ENCODE results near the gene STAT3.

The STAT3 gene

DNA sequence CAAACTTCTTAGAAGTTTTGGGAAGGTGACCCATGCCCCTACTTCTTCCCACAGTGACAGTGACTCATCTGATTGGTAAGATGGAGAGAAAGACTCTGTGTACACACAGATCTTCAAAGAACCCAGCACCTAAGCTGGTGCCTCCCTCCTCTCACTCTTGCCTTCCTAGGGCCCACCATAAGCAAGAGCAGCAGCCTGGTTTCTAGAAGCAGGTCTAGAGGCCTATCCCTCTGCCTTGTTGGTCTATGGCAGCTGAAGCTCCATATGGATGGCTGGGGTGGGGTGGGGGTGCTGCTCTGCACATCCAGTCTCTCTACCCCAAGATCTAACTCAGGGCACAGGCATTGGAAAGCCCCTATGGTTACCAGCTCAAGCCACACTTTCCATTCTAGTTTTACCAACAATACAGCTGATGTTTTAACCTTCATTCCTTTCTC, 47.5 kb downstream of the STAT3 start:
- no peaks in the 10 kb centered on the region for H3K9me3 ChIP-seq (ENCODE audit: control insufficient read depth, insufficient read depth, low read length)
- H3K27me3 ChIP-seq (ENCODE audit: control insufficient read depth, low read length): no peaks in the 10 kb centered on the region
- no peak overlapping the region for H3K4me2 ChIP-seq (ENCODE audit: low read length)
- TF ChIP-seq, protein P1, sequence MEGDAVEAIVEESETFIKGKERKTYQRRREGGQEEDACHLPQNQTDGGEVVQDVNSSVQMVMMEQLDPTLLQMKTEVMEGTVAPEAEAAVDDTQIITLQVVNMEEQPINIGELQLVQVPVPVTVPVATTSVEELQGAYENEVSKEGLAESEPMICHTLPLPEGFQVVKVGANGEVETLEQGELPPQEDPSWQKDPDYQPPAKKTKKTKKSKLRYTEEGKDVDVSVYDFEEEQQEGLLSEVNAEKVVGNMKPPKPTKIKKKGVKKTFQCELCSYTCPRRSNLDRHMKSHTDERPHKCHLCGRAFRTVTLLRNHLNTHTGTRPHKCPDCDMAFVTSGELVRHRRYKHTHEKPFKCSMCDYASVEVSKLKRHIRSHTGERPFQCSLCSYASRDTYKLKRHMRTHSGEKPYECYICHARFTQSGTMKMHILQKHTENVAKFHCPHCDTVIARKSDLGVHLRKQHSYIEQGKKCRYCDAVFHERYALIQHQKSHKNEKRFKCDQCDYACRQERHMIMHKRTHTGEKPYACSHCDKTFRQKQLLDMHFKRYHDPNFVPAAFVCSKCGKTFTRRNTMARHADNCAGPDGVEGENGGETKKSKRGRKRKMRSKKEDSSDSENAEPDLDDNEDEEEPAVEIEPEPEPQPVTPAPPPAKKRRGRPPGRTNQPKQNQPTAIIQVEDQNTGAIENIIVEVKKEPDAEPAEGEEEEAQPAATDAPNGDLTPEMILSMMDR (IDR thresholded peaks at IDR 0.05; ENCODE audit: low read depth, low read length, poor library complexity, severe bottlenecking): no peak
- TF ChIP-seq EZH2phosphoT487 (IDR thresholded peaks at IDR 0.05; ENCODE audit: borderline replicate concordance, low read length): no peak
- no peaks in the 10 kb centered on the region for H3K36me3 ChIP-seq (ENCODE audit: control insufficient read depth, low read length)
- no peaks in the 10 kb centered on the region for H3F3A ChIP-seq (ENCODE audit: control insufficient read depth, insufficient read depth)
- H3K4me1 ChIP-seq (ENCODE audit: control insufficient read depth, low read length): no peaks in the 10 kb centered on the region
- no peaks in the 10 kb centered on the region for H3K79me2 ChIP-seq (ENCODE audit: control insufficient read depth, low read length)
- no peaks in the 10 kb centered on the region for H3K9me2 ChIP-seq (replicated peaks; ENCODE audit: control insufficient read depth, low read length)
- H4K20me1 ChIP-seq (ENCODE audit: control insufficient read depth, insufficient read depth, low read depth, low read length): no peaks in the 10 kb centered on the region
- no peak overlapping the region for H3K4me3 ChIP-seq (ENCODE audit: low read length)
- H3K27ac ChIP-seq (ENCODE audit: low read depth, low read length): no peak overlapping the region

DNA sequence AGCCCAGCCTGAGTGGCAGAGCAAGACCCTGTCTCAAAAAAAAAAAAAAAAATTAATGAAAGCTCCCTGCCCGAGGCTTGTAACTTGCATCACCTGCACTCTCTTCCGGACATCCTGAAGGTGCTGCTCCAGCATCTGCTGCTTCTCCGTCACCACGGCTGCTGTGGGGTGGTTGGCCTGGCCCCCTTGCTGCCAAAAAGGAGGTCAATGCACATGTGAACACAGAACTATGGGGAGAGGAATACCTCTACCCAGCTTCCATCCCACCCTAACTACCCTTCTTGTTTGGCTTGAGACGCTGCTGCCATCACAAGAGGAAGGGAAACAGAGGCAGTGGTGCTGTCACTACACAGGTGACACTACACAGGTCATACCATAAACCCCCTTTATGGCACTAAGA, 49.0 kb downstream of the STAT3 start:
- Histone ChIP-seq H3K36me3 (ENCODE audit: control insufficient read depth, low read length) (no peaks in the 10 kb centered on the region), H3K79me2 (ENCODE audit: control insufficient read depth, low read length) (no peaks in the 10 kb centered on the region)

DNA sequence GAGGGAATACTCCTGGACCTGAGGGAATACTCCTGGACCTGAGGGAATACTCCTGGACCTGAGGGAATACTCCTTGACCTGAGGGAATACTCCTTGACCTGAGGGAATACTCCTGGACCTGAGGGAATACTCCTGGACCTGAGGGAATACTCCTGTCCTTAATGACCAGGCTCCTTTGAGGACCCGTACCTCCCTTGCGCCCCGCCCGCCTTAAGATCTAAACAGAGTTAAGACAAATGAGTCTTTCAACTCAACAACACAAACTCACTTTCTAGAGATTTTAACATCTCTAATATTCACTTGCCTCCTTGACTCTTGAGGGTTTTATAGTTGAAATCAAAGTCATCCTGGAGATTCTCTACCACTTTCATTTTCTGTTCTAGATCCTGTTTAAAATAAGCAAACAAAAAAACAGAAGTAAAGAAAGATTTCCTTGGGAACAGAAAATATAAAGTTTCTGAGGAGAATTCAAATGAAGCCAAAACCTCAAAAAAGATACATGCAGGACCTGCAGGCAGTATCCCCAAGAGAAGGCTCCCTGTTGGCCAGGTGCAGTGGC, 49.7 kb downstream of the STAT3 start:
- TF ChIP-seq, protein P1 (IDR thresholded peaks at IDR 0.05; ENCODE audit: low read depth, low read length, poor library complexity, severe bottlenecking): no peak
- TF ChIP-seq EZH2phosphoT487 (IDR thresholded peaks at IDR 0.05; ENCODE audit: borderline replicate concordance, low read length): no peak
- Histone ChIP-seq H3F3A (ENCODE audit: control insufficient read depth, insufficient read depth) (no peaks in the 10 kb centered on the region), H3K27me3 (ENCODE audit: control insufficient read depth, low read length) (no peaks in the 10 kb centered on the region), H3K4me1 (ENCODE audit: control insufficient read depth, low read length) (no peaks in the 10 kb centered on the region), H3K9me3 (ENCODE audit: control insufficient read depth, insufficient read depth, low read length) (no peaks in the 10 kb centered on the region), H3K79me2 (ENCODE audit: control insufficient read depth, low read length) (no peaks in the 10 kb centered on the region), H3K9me2 (replicated peaks; ENCODE audit: control insufficient read depth, low read length) (no peaks in the 10 kb centered on the region), H3K27ac (ENCODE audit: low read depth, low read length) (no peak overlapping the region), H3K36me3 (ENCODE audit: control insufficient read depth, low read length) (no peaks in the 10 kb centered on the region; the same call in 1 of the 2 replicates), H4K20me1 (ENCODE audit: control insufficient read depth, insufficient read depth, low read depth, low read length) (no peaks in the 10 kb centered on the region), H3K4me2 (ENCODE audit: low read length) (no peak overlapping the region), H3K4me3 (ENCODE audit: low read length) (no peak overlapping the region)

More for the DNA sequence above, 49.0 kb downstream of the STAT3 start:
- Histone ChIP-seq H3K27me3 (ENCODE audit: control insufficient read depth, low read length) (no peaks in the 10 kb centered on the region), H3K27ac (ENCODE audit: low read depth, low read length) (no peak overlapping the region), H4K20me1 (ENCODE audit: control insufficient read depth, insufficient read depth, low read depth, low read length) (no peaks in the 10 kb centered on the region), H3K9me3 (ENCODE audit: control insufficient read depth, insufficient read depth, low read length) (no peaks in the 10 kb centered on the region), H3K9me2 (replicated peaks; ENCODE audit: control insufficient read depth, low read length) (no peaks in the 10 kb centered on the region), H3K4me1 (ENCODE audit: control insufficient read depth, low read length) (no peaks in the 10 kb centered on the region), H3K4me2 (ENCODE audit: low read length) (no peak overlapping the region), H3F3A (ENCODE audit: control insufficient read depth, insufficient read depth) (no peaks in the 10 kb centered on the region), H3K4me3 (ENCODE audit: low read length) (no peak overlapping the region)
- TF ChIP-seq EZH2phosphoT487 (IDR thresholded peaks at IDR 0.05; ENCODE audit: borderline replicate concordance, low read length): no peak
- TF ChIP-seq, protein P1 (IDR thresholded peaks at IDR 0.05; ENCODE audit: low read depth, low read length, poor library complexity, severe bottlenecking): no peak

Measured in DOHH2 (cell line).